Measurements from ENCODE around the gene OR2H1.
A peak's percentile ranks its signal among the peaks of the same experiment; 100 is the strongest.

The OR2H1 gene

DNA sequence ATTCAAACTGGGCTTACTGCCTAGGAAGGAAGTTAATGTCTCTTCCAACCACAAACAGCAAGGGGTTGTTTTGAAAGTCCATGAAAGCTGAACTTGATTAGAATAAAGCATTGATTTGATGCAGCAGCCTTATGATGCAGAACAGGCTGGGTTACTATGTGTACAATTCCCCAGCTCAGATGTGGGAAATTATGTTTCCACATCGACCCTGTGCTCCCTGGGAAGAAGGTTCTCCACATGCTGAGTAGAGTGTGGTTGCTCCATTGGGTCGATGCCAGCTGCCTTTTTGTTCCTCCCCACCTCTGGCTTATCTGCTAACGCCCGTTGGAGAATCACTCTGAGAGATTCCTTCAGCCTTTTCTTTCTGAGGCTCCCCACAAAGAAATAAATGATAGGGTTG lies 29.6 kb downstream of the OR2H1 start:
- no peak for DNase-seq

DNA sequence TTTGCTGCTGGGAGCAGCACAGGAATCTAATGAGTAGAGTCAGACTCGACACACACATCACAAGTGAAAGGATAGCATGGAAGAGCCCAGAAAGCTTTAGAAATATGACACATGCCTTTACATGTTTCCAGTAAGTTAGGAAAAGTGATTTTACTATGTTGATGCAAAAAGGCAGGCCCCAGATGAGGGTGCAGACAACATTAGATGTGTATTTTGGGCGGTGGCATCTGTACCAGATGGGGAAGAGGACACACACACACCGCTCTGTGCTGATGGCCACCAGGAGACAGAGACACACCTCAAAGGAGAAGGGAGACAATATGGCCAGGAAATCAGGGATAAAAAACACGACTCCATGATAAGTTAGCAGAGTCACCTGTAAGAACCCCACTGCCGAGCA lies 30.2 kb downstream of the OR2H1 start:
- DNase-seq, result no peak

DNA sequence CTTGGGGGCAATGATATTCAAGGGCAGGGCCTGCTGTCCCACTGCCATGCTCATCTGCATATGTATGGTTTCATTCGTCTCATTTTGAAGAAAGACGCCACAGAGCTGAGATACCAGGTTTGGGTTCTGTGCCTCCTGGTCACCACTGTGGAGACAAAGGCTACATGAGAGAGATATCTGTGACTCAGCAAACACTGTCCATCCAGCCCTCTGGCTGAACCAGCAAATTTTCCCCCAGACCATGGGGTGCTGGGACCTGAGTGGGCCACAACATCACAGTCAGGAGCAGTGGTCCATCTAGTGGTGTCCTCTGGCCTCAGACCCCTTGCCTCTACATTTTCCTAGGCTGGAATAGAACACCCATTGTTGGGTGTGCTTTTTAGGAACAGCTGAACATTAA lies 30.7 kb downstream of the OR2H1 start, which contains the start of gene MAS1L:
Gene MAS1L (minus strand): TSS at position 297 of the 400 bp plus-strand sequence. CDS start 54 bp downstream, at position 243.
- DNase-seq, result no peak

DNA sequence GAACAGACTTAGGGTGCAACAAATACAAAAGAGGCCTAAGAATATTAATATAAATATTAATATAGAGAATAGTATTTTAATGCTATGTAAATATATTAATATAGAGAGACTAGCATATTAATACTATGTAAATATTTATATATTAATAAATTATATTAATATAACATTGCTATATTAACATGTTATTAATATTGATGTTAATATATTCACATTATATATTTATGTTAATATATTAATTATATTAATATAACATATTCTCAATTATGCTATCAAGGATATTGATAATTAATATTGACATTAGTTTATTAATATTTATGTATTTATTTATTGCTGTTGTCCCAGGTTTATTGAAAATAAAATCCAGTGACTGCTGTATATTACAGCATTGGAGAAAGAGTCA lies 31.9 kb downstream of the OR2H1 start:
- no peak for DNase-seq

DNA sequence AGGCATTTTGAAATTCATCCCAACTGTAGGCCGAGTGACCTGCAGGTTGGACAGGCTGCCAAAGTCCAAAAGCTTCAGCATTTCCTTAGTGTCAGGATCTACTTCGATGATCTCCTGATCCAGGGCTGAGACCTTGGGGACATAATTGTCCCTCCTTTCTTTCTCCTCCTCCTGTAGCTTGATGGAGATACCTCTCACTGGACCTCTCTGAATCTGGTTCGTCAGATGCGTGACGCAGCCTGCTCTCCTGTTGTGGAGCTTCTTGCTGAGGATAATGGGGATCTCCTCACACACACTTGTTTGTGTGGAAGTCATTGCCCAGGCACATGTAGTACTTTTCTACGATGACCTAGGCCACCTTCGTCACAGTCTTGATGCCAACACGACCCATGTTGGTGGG lies 32.3 kb downstream of the OR2H1 start:
- no peak for DNase-seq

DNA sequence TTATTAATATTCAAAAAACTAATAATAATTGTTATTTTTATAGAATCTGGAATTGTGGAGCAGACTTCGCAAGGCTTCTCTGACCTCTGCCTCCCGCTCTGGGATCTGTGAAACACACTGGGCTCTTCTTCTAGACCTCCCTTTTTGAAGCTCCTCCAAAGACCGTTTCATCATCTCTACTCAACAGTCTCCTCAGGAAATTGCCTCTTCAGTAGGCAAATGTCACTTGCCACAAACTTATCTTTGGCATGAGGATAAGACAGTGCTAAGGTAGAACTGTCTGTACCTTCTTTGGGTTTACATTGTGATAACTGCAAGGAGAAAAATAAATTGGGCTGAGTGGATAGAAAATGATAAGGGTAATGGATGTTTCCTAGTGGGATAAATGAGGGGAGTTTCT lies 33.1 kb downstream of the OR2H1 start:
- DNase-seq, result no peak

DNA sequence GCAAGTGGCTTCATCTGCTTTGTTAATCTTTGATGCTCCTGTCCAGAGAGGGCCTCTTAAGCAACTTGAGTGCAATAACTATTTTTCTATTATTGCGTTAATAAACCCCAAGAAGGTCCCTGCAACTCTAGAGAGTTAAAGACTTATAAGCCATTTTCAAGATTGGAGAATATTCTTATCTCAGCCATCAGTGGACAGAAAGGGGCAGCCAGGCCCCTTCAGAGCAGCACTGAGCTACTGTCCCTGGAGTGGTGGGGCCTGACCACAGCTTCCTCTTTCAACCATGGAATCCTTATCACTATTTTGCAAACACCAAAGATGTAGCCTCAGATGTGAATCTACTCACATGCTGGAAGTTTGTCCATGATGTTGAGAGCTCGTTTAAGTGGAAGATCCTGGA lies 33.6 kb downstream of the OR2H1 start:
- no peak for DNase-seq

DNA sequence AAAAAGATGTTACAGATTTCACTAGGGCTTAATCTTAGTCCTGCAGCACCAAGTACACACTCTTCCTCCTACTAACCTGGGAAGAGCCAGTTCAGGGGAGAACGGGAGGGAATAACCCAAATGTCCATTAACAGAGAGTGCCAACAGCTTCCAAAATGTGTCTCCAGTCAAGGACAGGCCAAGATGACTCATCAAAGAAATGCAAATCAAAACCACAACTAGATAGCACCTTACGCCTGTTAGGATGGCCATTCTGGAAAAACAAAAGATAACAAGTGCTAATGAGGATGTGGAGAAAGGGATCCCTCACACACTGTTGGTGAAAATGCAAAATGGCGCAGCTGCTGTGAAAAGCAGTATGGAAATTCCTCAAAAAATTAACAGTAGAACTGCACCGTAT lies 34.6 kb downstream of the OR2H1 start:
- DNase-seq, result no peak

DNA sequence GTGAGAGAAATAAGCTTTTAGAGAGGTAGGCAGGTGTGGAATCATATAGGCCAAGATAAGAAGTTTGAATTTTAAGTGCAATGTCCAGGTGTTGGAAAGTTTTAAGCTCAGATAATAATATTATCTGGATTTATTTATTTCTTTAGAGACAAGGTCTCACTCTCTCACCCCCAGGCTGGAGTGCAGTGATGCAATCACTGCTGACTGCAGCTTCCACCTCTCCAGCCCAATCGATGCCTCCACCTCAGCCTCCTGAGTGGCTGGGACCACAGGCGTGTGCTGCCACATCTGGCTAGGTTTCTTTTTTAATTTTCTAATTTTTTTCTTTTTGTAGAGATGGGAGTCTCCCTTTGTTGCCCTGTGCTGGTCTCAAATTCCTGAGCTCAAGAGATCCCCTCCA lies 36.3 kb downstream of the OR2H1 start:
- no peak for DNase-seq

DNA sequence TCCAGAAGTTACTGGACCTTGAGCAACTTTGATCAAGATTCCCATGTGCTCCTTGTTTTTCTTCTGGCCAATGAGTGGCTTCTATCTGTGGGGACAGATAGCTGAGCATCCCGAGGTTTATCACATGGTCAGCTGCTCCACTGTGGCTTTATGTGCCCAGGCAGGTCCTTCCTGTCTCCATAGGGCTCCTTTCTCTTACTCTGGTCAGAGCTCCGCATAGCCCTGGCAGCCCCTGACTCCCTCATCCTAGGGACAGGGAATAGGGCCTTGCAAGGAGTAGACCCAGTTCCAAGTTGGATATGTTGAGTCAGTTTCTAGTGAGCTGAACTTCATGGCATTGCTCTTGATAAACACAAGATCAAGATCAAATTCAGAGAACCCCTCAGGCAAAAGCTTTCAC lies 37.2 kb downstream of the OR2H1 start:
- no peak for DNase-seq

DNA sequence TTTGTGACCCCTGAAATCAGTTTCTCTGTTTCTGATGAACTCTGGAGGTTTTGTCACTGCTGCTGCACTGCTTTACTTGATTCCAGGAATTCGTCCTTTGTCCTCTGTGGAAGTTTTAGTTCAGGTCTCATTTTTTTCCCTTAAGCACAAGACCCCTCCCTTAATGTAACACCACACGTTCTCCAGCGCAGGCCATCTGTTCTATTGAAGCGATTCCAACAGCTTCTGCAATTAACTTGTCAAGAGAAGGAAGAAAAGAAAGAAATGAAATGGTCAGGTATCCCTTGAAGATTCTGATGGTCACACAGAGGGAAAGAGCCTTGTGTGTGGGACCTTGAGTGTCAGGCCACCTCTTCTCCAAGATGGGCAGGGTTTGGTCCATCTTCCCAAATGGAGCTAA lies 38.6 kb downstream of the OR2H1 start:
- no peak for DNase-seq

DNA sequence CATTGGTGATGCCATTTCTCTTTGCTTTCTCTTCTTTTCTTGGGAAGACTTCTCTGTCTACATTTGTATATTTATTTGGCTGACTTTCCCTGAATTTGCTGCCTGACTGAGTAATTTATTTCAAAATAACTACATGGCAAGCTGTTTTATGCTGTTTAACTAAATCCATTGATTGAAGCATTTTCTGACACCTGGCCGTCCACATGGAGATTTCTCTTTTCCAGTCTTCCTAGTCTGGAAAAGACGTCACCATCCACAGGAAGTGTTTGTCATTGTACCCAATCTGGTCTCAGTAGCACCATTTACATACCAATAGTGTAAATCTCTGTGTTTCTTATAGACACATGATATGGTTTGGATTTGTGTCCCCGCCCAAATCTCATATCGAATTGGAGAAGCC lies 40.0 kb downstream of the OR2H1 start:
- no peak for DNase-seq

DNA sequence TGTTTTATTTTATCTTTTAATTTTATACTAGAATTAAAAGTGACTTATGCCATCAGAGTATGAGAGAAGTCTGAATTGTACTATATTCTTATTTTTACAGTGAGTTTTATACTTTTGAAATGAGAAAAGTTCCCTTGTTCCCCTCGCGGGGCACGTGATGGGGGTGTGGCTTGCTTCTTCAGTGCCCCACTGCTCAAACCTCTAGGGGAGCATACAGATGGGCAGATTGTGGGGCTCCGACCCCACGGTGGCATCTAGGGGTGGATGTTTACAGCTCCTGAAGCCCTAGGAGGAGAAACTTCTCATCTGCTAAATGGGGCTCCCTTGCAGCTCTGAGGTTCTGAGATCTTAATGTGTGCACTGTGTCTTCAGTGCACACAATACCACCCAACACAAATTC lies 42.7 kb downstream of the OR2H1 start:
- no peak for DNase-seq

DNA sequence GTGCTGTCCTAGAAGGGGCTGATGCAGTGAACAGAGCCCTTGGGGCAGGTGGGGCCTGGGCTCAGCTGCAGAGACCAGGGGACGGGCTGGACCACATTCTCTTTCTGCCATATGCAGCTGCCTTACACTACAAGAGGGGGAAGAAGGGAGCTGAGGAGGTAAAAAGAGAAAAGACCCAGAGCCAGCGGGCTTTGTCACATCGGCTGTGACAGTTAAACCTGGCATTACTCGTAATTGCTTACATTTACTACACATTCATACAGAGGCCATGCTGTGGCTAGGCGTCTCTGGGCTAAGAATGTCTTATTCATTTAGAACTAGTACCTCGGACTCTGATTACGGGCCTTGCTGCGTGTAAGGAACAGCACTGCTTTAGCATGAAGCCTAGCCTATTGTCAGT lies 43.6 kb downstream of the OR2H1 start:
- no peak for DNase-seq

DNA sequence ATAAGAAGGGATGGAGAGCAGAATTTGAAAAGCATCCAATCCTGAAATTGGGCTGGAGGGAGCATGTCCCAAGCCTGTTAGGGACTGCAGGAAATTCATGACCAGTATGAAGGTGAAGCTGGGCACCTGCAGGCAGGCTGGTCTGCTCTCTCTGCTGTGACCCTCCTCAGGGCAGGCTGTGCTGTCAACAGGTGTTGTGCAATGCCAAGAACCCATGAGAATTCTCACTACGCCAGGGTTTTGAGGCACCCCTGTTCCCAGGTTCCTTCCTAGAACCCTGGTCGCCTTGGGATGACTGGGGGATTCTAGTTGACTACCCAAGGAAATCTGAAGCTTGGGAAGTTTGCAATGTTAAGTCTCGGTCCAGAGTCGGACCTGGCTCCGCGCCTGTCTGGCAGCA lies 44.2 kb downstream of the OR2H1 start:
- DNase-seq, result no peak

DNA sequence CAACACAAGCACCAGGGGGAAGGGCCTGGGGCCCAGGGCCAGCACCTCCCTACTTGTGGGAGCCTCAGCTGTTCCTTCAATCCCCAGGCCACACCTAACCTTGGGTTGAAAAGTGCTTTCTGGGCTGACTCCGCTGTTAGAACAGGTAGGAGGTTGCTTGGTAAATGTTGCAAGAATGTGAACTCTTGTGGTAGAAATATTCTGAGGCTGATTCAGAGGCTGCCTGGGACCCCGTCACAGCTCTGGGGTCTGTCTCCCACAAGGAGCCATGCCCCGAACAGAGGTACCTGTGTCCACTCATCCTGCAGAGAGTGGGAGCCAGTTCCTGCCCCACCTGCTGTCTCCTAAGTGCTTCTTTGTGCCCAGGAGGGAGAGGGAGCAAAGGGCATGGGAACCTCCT lies 45.2 kb downstream of the OR2H1 start:
- no peak for DNase-seq

DNA sequence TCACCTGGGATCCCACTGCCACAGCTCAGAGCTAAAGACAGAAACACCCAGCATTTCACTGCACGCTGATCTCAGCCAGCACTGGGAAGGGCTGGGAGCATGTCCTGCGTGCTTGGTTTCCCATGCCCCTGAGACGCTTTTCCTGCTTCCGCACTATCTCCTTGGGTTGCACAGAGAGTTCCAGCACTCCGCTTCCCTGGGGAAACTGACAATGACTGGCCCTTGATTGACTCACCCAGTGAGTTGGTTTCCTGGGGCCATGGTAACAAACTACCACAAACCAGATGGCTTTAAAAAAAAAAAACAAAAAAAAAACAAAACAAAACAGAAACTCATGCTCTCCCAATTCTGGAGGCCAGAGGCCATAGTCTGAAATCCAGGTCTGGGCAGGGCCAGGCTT lies 45.6 kb downstream of the OR2H1 start:
- no peak for DNase-seq

DNA sequence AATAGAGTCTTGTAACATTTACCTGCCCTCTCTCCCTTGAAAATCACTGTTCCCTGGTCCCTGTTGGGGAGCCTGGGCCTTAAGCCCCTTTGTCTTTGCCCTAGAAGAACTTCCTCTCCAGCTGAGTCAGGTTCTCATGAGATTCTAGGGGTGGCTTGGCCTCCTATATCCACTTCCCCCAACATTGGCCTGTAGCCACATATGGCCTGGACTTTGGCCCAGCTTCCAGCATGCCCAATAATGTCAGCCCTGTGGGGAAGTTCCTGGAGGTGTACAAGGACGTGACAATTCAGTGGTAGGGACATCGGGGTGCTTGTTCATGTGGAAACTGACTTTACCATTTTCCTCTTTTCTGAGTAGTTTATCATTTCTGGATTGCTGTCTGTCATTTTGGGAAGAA lies 48.0 kb downstream of the OR2H1 start:
- no peak for DNase-seq

DNA sequence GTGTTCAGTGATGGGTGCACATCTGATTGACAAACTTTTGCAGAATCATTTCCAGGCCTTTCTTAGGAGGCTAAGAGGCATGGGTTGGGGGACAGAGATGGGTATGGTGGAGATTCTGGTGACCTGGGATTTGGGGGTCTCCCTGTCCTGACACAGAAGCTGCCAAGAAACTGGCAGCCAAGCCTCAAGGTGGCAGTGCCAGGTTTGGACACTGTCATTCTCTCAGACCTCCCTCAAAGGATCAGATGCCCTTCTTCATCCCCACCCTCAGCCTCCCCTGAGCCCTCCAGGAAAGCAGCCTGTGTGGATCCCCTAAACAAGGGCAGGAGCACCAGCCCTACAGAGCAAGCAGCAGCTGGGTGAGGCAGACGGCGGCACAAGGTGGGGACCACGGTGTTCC lies 48.9 kb downstream of the OR2H1 start:
- DNase-seq, result no peak

DNA sequence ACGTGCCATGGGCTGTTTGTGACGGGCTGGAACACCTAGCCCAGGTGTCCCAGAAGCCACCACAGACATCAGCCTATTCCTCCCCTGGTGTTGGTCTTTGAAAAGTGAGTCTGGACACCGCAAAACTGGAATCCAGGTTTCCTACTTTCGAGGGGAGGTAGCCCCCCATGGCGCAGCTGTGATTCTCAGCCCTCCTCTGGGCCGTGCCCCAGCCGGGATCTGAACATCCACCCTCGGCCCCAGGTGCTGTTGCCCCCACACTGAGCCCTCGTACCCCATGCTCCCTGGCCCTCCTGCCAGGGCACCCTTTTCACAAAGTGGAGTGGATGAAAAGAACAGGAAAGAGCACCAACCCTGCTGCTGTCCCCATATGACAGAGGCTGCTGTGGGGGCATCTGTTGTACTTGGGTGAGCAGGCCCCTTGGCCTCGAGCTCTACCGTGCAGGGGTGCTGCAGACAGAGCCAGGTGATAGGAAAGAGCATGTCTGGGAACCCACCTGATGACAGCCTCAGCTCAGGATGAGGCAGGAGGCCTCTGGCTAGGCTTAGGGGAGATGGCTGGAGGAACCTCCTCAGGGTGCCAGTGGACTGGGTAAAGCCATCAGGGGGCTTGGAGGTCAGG lies 49.6 kb downstream of the OR2H1 start:
- no peak for DNase-seq

DNA sequence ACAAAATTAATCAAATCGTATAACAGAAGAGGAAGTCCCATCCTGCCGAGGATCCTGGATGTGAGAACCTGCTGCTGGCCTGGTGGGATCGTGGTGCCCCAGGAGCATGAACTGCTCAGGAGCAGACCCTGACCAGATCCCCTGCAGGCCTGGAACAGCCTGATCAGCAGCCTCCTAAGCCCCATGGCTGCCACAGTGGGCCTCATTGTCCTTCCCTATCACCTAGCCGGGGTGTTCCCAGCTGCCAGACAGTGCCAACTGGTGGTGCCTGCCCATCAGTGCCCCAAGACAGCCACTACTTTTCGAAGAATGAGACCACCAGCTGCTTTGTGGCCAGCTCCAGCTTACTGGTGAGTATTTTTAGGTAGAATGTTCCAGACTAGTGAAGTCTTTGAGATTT lies 50.4 kb downstream of the OR2H1 start:
- DNase-seq, result no peak

DNA sequence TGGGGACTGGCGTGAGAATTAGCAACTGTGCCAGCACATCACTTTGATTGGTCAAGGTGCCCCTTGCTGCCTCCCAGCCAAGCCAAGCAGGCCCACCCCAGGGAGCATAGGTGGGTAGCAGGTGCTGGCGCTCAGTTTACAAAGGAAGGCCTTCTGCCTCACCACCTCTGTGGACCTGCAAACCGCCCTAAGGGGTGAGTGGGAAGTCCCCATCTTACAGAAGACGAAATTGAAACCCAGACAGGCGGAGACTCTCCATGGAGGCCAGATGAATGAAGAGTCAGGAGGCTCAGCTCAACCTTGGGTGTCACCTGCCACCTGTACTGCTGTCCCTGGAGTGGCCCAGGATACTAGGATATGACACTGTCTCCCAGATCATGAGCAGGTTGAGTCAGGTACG lies 52.3 kb downstream of the OR2H1 start:
- DNase-seq, result no peak

DNA sequence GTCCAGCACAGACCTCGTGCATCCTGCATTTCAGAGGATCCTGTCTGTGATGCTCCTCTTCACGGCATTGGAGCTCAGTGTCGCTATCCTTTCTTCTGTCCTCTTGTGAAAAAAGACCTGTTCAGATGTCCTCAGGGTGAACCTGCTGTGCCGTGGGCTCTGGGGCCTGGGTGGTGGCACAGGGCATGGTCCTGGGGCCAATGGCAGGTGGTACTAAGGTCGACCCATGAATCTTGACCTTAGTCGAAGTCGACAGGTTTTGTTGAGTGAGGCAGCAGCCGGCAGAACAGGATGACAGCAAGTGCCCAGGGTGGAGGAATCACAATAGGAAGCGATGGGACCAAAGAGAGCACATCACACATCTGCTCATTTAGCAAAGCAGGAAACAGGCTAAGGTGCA lies 52.8 kb downstream of the OR2H1 start:
- no peak for DNase-seq

DNA sequence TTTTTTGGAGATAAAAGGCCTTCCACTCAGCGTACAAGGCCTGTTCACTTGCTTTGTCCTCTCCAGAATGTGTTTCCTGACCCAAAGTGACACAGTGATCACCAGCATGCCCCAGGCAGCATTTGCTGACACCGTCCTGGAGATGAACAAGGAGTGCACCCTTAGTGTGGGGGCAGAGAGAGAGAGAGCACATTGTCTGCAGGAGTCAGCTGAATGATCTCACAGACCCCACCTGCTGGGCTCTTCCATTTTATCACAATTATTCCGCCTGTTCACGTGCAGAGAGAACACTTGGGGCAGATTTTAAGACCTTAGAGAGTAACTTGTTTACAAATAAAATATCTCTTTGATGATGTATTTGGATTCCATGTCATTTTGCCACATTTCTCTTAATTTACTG lies 53.2 kb downstream of the OR2H1 start:
- DNase-seq, result peak in 1 of 3 experiments; percentile 19

DNA sequence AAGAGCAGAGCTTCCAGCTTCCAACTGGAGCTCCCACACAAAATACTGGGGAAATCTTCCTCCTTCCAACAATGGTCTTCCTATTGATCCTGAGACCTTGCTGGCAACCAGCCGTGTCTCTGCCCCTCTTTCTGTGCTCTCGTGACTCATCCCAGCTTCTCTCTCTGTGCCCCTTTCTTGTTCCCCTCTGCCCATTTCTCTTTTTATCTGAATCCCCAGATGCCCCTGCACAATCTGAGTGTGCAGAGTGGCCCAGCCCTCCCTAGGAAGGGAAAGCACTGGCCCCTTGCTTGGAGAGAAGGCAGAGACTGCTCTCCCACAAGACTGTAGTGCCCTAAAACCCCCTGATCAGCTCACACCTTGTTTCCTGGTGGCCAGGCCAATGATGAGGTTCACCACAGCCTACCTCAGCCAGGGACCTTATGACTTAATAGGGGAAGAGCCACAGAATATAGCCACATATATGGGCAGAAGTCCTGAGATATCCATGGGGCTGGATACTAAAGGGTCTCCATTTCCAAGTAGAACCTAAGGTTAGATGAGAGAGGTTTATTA lies 53.9 kb downstream of the OR2H1 start:
- no peak for DNase-seq

Measured in NCI-H1417 (cell line).